ENCODE measurements around the gene PIGU. TPM values are rescaled to one million over a fixed set of nuclear protein-coding genes. Genes with fewer than 3 reads are reported as not detected.

The PIGU gene
- total and polyA plus RNA-seq, 2 of the 13 experiments (the other 11 are each of a cell fraction or from before 2014, with no cell fraction given): 45.5 to 231 TPM

- 0 out of 2 replicates have a peak, but pooled peaks have one; percentile 15 for TF ChIP-seq ZNF281 (CRISPR knock-in tag; IDR thresholded peaks at IDR 0.05; ENCODE audit: borderline replicate concordance)
- peak; percentile 91 for TF ChIP-seq ZNF12 (CRISPR knock-in tag; IDR thresholded peaks at IDR 0.05)
- TF ChIP-seq ZNF263 (CRISPR knock-in tag; IDR thresholded peaks at IDR 0.05): no peak
- TF ChIP-seq DRAP1 (CRISPR knock-in tag; IDR thresholded peaks at IDR 0.05): no peak
- no peak for TF ChIP-seq GLMP (CRISPR knock-in tag; IDR thresholded peaks at IDR 0.05; ENCODE audit: borderline replicate concordance)
- no peak for TF ChIP-seq NKX3-1 (CRISPR knock-in tag; IDR thresholded peaks at IDR 0.05)
- no peak for TF ChIP-seq HNRNPK (IDR thresholded peaks at IDR 0.05; ENCODE audit: low read depth, low read length, poor library complexity, severe bottlenecking)
- no peak for TF ChIP-seq TRIM22 (IDR thresholded peaks at IDR 0.05)
- TF ChIP-seq JUN (CRISPR knock-in tag; IDR thresholded peaks at IDR 0.05): no peak
- no peak for TF ChIP-seq ZNF7 (CRISPR knock-in tag; IDR thresholded peaks at IDR 0.05)
- TF ChIP-seq BCL6 (CRISPR knock-in tag; IDR thresholded peaks at IDR 0.05): peak; percentile 37; the same call in 1 of the 2 replicates
- TF ChIP-seq ZKSCAN8 (CRISPR knock-in tag; IDR thresholded peaks at IDR 0.05; ENCODE audit: borderline replicate concordance): peak; percentile 62; the same call in 1 of the 2 replicates
- no peak for TF ChIP-seq MZF1 (CRISPR knock-in tag; IDR thresholded peaks at IDR 0.05; ENCODE audit: borderline replicate concordance)
- TF ChIP-seq ZNF17 (CRISPR knock-in tag; IDR thresholded peaks at IDR 0.05): no peak
- no peak for TF ChIP-seq POLR2AphosphoS5 (IDR thresholded peaks at IDR 0.05; ENCODE audit: low read depth, low read length)
- TF ChIP-seq ISL2 (CRISPR knock-in tag; IDR thresholded peaks at IDR 0.05): 0 out of 2 replicates have a peak, but pooled peaks have one; percentile 30
- TF ChIP-seq ZSCAN31 (CRISPR knock-in tag; IDR thresholded peaks at IDR 0.05; ENCODE audit: low read depth): no peak
- TF ChIP-seq ETS1 (CRISPR knock-in tag; IDR thresholded peaks at IDR 0.05): no peak
- no peak for TF ChIP-seq DPF2 (CRISPR knock-in tag; IDR thresholded peaks at IDR 0.05; ENCODE audit: borderline replicate concordance, low read depth)
- 0 out of 2 replicates have a peak, but pooled peaks have one; percentile 29 for TF ChIP-seq HDAC2 (CRISPR knock-in tag; IDR thresholded peaks at IDR 0.05)
- TF ChIP-seq ZNF496 (CRISPR knock-in tag; IDR thresholded peaks at IDR 0.05; ENCODE audit: insufficient replicate concordance): no peak
- TF ChIP-seq NFE2L1 (CRISPR knock-in tag; IDR thresholded peaks at IDR 0.05; ENCODE audit: borderline replicate concordance): no peak
- peak; percentile 86 for TF ChIP-seq RCOR2 (CRISPR knock-in tag; IDR thresholded peaks at IDR 0.05)
- no peak for TF ChIP-seq ZNF572 (CRISPR knock-in tag; IDR thresholded peaks at IDR 0.05)
Measured at GRCh38 chr20:34637245-34638038, 39.5 kb downstream of the PIGU start (continued).
